Parathyroid adenoma (tissue), 2 donors: ENCODE data around the gene KLHL29.

Experiments
- H2AFZ ChIP-seq: fragments of 300-600 bp; sonication (generic); one replicate; pipeline ENCODE4 v1.7.0; 2017; ENCODE audit warnings: antibody characterized with exemption, mild to moderate bottlenecking
- H3K27ac ChIP-seq: fragments of 300-600 bp; sonication (generic); one replicate; pipeline ENCODE4 v1.7.0; 2017
- H3K27me3 ChIP-seq: fragments of 300-600 bp; sonication (generic); one replicate; pipeline ENCODE4 v1.7.0; 2017; ENCODE audit warnings: low read length; ENCODE audit not compliant: control insufficient read depth, insufficient read depth
- H3K36me3 ChIP-seq: fragments of 300-600 bp; sonication (generic); one replicate; pipeline ENCODE4 v1.7.0; 2017; ENCODE audit warnings: low read length; ENCODE audit not compliant: control insufficient read depth, insufficient read depth
- H3K4me1 ChIP-seq: fragments of 300-600 bp; sonication (generic); one replicate; pipeline ENCODE4 v1.7.0; 2017; ENCODE audit warnings: control low read depth
- H3K4me2 ChIP-seq: fragments of 300-600 bp; sonication (generic); one replicate; pipeline ENCODE4 v1.7.0; 2017; ENCODE audit warnings: low read length
- H3K4me3 ChIP-seq: fragments of 300-600 bp; sonication (generic); one replicate; pipeline ENCODE4 v1.7.0; 2017; ENCODE audit warnings: low read depth, low read length
- H3K79me2 ChIP-seq: fragments of 300-600 bp; sonication (generic); one replicate; pipeline ENCODE4 v1.7.0; 2017; ENCODE audit warnings: control low read depth
- H3K9ac ChIP-seq: fragments of 300-600 bp; sonication (generic); one replicate; pipeline ENCODE4 v1.7.0; 2017; ENCODE audit warnings: mild to moderate bottlenecking
- H3K9me3 ChIP-seq: fragments of 300-600 bp; sonication (generic); one replicate; pipeline ENCODE4 v1.7.0; 2017; ENCODE audit warnings: low read length; ENCODE audit not compliant: control insufficient read depth
- CTCF ChIP-seq: fragments of 300-600 bp; sonication (generic); IDR thresholded peaks from one replicate; pipeline ENCODE4 v1.7.0; 2017; ENCODE audit warnings: antibody characterized with exemption, mild to moderate bottlenecking
- donor health status: primary hyperparathyroidism.

KLHL29 gene

DNA sequence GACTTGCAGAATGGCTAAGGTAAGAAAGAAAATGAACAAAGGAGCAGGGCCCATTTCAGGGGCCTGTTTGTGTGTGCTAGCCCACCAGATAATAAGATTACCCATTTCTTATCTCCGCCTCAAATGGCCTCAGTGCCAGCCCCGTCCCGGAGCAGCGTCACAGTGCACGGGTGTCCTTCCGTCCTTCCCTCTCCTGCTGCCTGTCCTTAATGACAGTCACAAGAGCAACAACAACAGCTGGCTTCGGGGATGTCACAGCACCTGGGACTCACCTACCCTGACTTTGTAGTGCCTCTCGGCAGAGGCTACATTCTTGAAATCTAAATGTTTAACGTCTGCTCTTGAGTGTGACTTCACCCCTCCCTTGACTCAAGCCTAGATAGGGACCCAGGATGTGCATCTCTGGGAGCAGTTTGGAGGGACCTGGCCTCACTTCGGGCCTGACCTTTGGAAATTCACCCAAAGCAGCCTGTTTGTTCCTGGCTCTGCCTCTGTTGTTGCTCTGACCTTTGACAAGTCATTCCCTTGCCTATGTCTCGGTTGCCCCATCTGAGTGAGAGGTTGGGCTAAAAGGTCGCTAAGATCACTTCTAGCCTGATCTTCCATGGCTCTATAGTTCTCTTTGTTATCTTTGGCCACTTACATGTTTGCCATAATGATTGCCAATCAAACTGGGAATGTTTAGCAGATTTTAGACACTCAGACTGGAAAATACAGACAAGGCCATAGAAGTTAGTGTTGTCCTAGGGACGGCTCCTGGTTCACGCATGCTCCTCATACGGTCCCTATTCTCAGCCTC lies 122.5 kb downstream of the KLHL29 start:
- no peaks in the 10 kb centered on the region for H3K27me3 ChIP-seq
- no peak overlapping the region for H3K27ac ChIP-seq
- H3K9me3 ChIP-seq = no peaks in the 10 kb centered on the region
- H3K4me1 ChIP-seq = no peaks in the 10 kb centered on the region
- H2AFZ ChIP-seq = no peak overlapping the region
- no peaks in the 10 kb centered on the region for H3K36me3 ChIP-seq
- H3K4me2 ChIP-seq = no peak overlapping the region
- no peaks in the 10 kb centered on the region for H3K79me2 ChIP-seq
- no peak for TF ChIP-seq CTCF
- H3K9ac ChIP-seq = no peak overlapping the region
- H3K4me3 ChIP-seq = no peak overlapping the region

DNA sequence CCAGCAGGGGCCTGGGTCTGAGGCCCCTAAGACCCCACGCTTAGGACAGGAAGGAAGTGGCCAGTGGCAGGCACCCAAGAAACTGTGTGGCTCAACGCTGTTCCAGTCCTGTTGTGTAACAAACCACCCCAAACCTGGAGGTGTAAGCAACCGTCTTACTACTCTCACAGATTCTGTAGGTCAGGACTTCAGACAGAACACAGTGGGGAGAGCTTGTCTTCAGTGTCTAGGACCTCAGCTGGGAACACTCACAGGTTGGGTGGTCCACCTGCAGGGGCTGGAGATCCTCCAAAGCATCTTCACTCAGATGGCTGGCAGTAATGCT lies 123.0 kb downstream of the KLHL29 start:
- Histone ChIP-seq H3K4me1 (no peaks in the 10 kb centered on the region), H3K36me3 (no peaks in the 10 kb centered on the region), H3K27ac (no peak overlapping the region), H3K27me3 (no peaks in the 10 kb centered on the region), H3K4me2 (no peak overlapping the region), H3K9me3 (no peaks in the 10 kb centered on the region), H2AFZ (no peak overlapping the region), H3K4me3 (no peak overlapping the region), H3K9ac (no peak overlapping the region), H3K79me2 (no peaks in the 10 kb centered on the region)
- TF ChIP-seq CTCF = no peak

GRCh38 chr2:23509103-23509502 lies 124.1 kb downstream of the KLHL29 start:
- no peaks in the 10 kb centered on the region for H3K9me3 ChIP-seq
- no peaks in the 10 kb centered on the region for H3K4me1 ChIP-seq
- no peaks in the 10 kb centered on the region for H3K36me3 ChIP-seq
- no peak overlapping the region for H3K27ac ChIP-seq
- no peak overlapping the region for H3K4me3 ChIP-seq
- no peaks in the 10 kb centered on the region for H3K79me2 ChIP-seq
- no peak overlapping the region for H2AFZ ChIP-seq
- H3K27me3 ChIP-seq = no peaks in the 10 kb centered on the region
- H3K4me2 ChIP-seq = no peak overlapping the region
- no peak for TF ChIP-seq CTCF
- H3K9ac ChIP-seq = no peak overlapping the region

GRCh38 chr2:23509596-23510292 lies 124.8 kb downstream of the KLHL29 start:
- no peaks in the 10 kb centered on the region for H3K79me2 ChIP-seq
- no peak overlapping the region for H3K4me3 ChIP-seq
- H3K9me3 ChIP-seq = no peaks in the 10 kb centered on the region
- H2AFZ ChIP-seq = no peak overlapping the region
- no peaks in the 10 kb centered on the region for H3K27me3 ChIP-seq
- no peaks in the 10 kb centered on the region for H3K4me1 ChIP-seq
- H3K36me3 ChIP-seq = no peaks in the 10 kb centered on the region
- no peak overlapping the region for H3K27ac ChIP-seq
- TF ChIP-seq CTCF = no peak
- H3K9ac ChIP-seq = no peak overlapping the region
- H3K4me2 ChIP-seq = no peak overlapping the region
